Mucosa of rectum (tissue), 2 donors: ENCODE data around the gene DRAM1.
A peak's percentile ranks its signal among the peaks of the same experiment; 100 is the strongest.

ENCODE experiments used
- H3K27ac ChIP-seq, 2 donors: one replicate each; pipeline ENCODE4 v1.7.0; 2013; ENCODE audit warnings: inconsistent platforms in 2 of 2, low read depth in 2 of 2, low read length in 2 of 2
- H3K27me3 ChIP-seq, 2 donors: one replicate each; pipeline ENCODE4 v1.7.0; 2013; ENCODE audit warnings: low read length in 2 of 2; ENCODE audit not compliant: control insufficient read depth in 2 of 2, insufficient read depth in 2 of 2
- H3K36me3 ChIP-seq, 2 donors: one replicate each; pipeline ENCODE4 v1.7.0; 2013; ENCODE audit warnings: low read length in 2 of 2; ENCODE audit not compliant: control insufficient read depth in 2 of 2, insufficient read depth in 2 of 2
- H3K4me1 ChIP-seq, 2 donors: one replicate each; pipeline ENCODE4 v1.7.0; 2013; ENCODE audit warnings: low read length in 2 of 2, mild to moderate bottlenecking in 1 of 2; ENCODE audit not compliant: control insufficient read depth in 2 of 2, insufficient read depth in 2 of 2
- H3K4me3 ChIP-seq, 2 donors: one replicate each; pipeline ENCODE4 v1.7.0; 2013; ENCODE audit warnings: low read length in 2 of 2
- H3K9ac ChIP-seq, 2 donors: one replicate each; pipeline ENCODE4 v1.7.0; 2013; ENCODE audit warnings: low read length in 2 of 2, low read depth in 1 of 2, mild to moderate bottlenecking in 1 of 2
- H3K9me3 ChIP-seq, 2 donors: one replicate each; pipeline ENCODE4 v1.7.0; 2013; ENCODE audit warnings: low read length in 2 of 2; ENCODE audit not compliant: control insufficient read depth in 2 of 2
- donor health status: healthy.
- donor health status: Normal muscosa, but diverticular disease.

DRAM1 gene

GRCh38 chr12:101925935-101926334 is 48.6 kb downstream of the DRAM1 start:
- no peaks in the 10 kb centered on the region for H3K9me3 ChIP-seq
- H3K27me3 ChIP-seq = no peaks in the 10 kb centered on the region
- H3K9ac ChIP-seq = no peak overlapping the region
- H3K4me1 ChIP-seq = no peaks in the 10 kb centered on the region
- peaks cover 0 to 2% of the 10 kb centered on the region in 2 donors for H3K36me3 ChIP-seq
- no peak overlapping the region for H3K27ac ChIP-seq
- no peak overlapping the region for H3K4me3 ChIP-seq

GRCh38 chr12:101927036-101927435 is 49.7 kb downstream of the DRAM1 start:
- H3K27ac ChIP-seq = no peak overlapping the region
- no peak overlapping the region for H3K4me3 ChIP-seq
- H3K9me3 ChIP-seq = no peaks in the 10 kb centered on the region
- H3K4me1 ChIP-seq = no peaks in the 10 kb centered on the region
- peaks cover 0 to 2% of the 10 kb centered on the region in 2 donors for H3K36me3 ChIP-seq
- no peaks in the 10 kb centered on the region for H3K27me3 ChIP-seq
- no peak overlapping the region for H3K9ac ChIP-seq

- Histone ChIP-seq H3K9ac (no peak overlapping the region), H3K36me3 (no peaks in the 10 kb centered on the region), H3K27me3 (no peaks in the 10 kb centered on the region), H3K9me3 (no peaks in the 10 kb centered on the region), H3K27ac (no peak overlapping the region), H3K4me3 (no peak overlapping the region), H3K4me1 (no peaks in the 10 kb centered on the region)
These were observed 50.6 kb downstream of the DRAM1 start for GRCh38 chr12:101927999-101928398.

GRCh38 chr12:101928556-101928955 is 51.2 kb downstream of the DRAM1 start:
- Histone ChIP-seq H3K27me3 (no peaks in the 10 kb centered on the region), H3K9ac (no peak overlapping the region), H3K4me1 (no peaks in the 10 kb centered on the region), H3K9me3 (no peaks in the 10 kb centered on the region), H3K27ac (no peak overlapping the region), H3K4me3 (no peak overlapping the region), H3K36me3 (no peaks in the 10 kb centered on the region)

GRCh38 chr12:101929365-101930041 is 52.1 kb downstream of the DRAM1 start:
- no peak overlapping the region for H3K4me3 ChIP-seq
- H3K27me3 ChIP-seq = no peaks in the 10 kb centered on the region
- H3K36me3 ChIP-seq = no peaks in the 10 kb centered on the region
- no peak overlapping the region for H3K9ac ChIP-seq
- H3K9me3 ChIP-seq = no peaks in the 10 kb centered on the region
- H3K27ac ChIP-seq = no peak overlapping the region
- H3K4me1 ChIP-seq = no peaks in the 10 kb centered on the region

GRCh38 chr12:101931498-101932326 is 54.3 kb downstream of the DRAM1 start:
- Histone ChIP-seq H3K9ac (no peak overlapping the region), H3K4me1 (no peaks in the 10 kb centered on the region), H3K36me3 (no peaks in the 10 kb centered on the region), H3K27me3 (no peaks in the 10 kb centered on the region), H3K9me3 (no peaks in the 10 kb centered on the region), H3K27ac (no peak overlapping the region), H3K4me3 (no peak overlapping the region)

- Histone ChIP-seq H3K36me3 (no peaks in the 10 kb centered on the region), H3K9ac (no peak overlapping the region), H3K4me3 (no peak overlapping the region), H3K4me1 (no peaks in the 10 kb centered on the region), H3K27ac (no peak overlapping the region), H3K27me3 (no peaks in the 10 kb centered on the region), H3K9me3 (no peaks in the 10 kb centered on the region)
These were observed 56.6 kb downstream of the DRAM1 start for GRCh38 chr12:101933866-101934514.

- H3K4me3 ChIP-seq = no peak overlapping the region
- H3K36me3 ChIP-seq = no peaks in the 10 kb centered on the region
- H3K27me3 ChIP-seq = no peaks in the 10 kb centered on the region
- H3K9ac ChIP-seq = no peak overlapping the region
- no peaks in the 10 kb centered on the region for H3K9me3 ChIP-seq
- peaks cover 0 to 3% of the 10 kb centered on the region in 2 donors for H3K4me1 ChIP-seq
- H3K27ac ChIP-seq = peak overlapping the region; percentile 28 to 58
These were observed 58.7 kb downstream of the DRAM1 start for GRCh38 chr12:101935890-101936746.

- Histone ChIP-seq H3K9ac (no peak overlapping the region), H3K36me3 (no peaks in the 10 kb centered on the region), H3K4me3 (no peak overlapping the region), H3K4me1 (peaks cover 0 to 3% of the 10 kb centered on the region in 2 donors), H3K27me3 (no peaks in the 10 kb centered on the region), H3K9me3 (no peaks in the 10 kb centered on the region), H3K27ac (no peak overlapping the region)
These were observed 61.9 kb downstream of the DRAM1 start for GRCh38 chr12:101939306-101939705.
